Neural cell (in vitro differentiated cells): ENCODE data around the gene CD84. TPM values are rescaled to one million over a fixed set of nuclear protein-coding genes. Genes with fewer than 3 reads are reported as not detected.

Experiments used
- H2AFZ ChIP-seq: fragments of 200-600, 300-800 bp; sonication (generic), shearing (Covaris generic); 2 replicates; pipeline ENCODE4 v1.6.0; 2014; ENCODE audit warnings: low read depth, mild to moderate bottlenecking, antibody characterized with exemption, low read length, moderate library complexity
- H3F3A ChIP-seq: fragments of 200-600 bp; shearing (Covaris generic); 2 replicates; pipeline ENCODE4 v1.6.1; 2016; ENCODE audit warnings: mild to moderate bottlenecking, moderate library complexity, mixed read lengths, antibody characterized with exemption, low read length; ENCODE audit not compliant: insufficient read depth, poor library complexity, severe bottlenecking
- H3K27ac ChIP-seq: fragments of 200-600, 300-800 bp; sonication (generic), shearing (Covaris generic); 2 replicates; pipeline ENCODE4 v1.5.1; 2014; ENCODE audit warnings: mild to moderate bottlenecking, low read length, moderate library complexity
- H3K27me3 ChIP-seq: fragments of 300-800, 200-600 bp; sonication (generic), shearing (Covaris generic); 2 replicates; pipeline ENCODE4 v1.6.0; 2014; ENCODE audit warnings: mild to moderate bottlenecking, low read depth, low read length, moderate library complexity; ENCODE audit not compliant: insufficient read depth
- H3K36me3 ChIP-seq: fragments of 300-800, 200-600 bp; sonication (generic), shearing (Covaris generic); 2 replicates; pipeline ENCODE4 v1.5.1; 2014; ENCODE audit warnings: mild to moderate bottlenecking, antibody characterized with exemption, low read length, moderate library complexity; ENCODE audit not compliant: insufficient read depth
- H3K4me2 ChIP-seq: fragments of 300-800, 200-600 bp; sonication (generic), shearing (Covaris generic); 2 replicates; pipeline ENCODE4 v1.6.0; 2014; ENCODE audit warnings: mild to moderate bottlenecking, low read length
- H3K4me3 ChIP-seq: fragments of 300-800, 200-600 bp; sonication (generic), shearing (Covaris generic); 2 replicates; pipeline ENCODE4 v1.5.1; 2014; ENCODE audit warnings: mild to moderate bottlenecking, low read length, moderate library complexity
- H3K79me2 ChIP-seq: fragments of 200-600 bp; shearing (Covaris generic); replicated peaks from 2 replicates; pipeline ENCODE4 v1.6.0; 2014; ENCODE audit warnings: mild to moderate bottlenecking, low read length, moderate library complexity; ENCODE audit not compliant: insufficient read depth
- H3K9ac ChIP-seq: fragments of 300-800, 200-600 bp; sonication (generic), shearing (Covaris generic); 2 replicates; pipeline ENCODE4 v1.6.1; 2016; ENCODE audit warnings: mild to moderate bottlenecking, low read length, mixed read lengths
- H3K9me2 ChIP-seq: fragments of 200-600 bp; shearing (Covaris generic); 2 replicates; pipeline ENCODE4 v1.6.1; 2016; ENCODE audit warnings: mild to moderate bottlenecking, low read length, mixed read lengths; ENCODE audit not compliant: insufficient read depth
- H3K9me3 ChIP-seq: fragments of 200-600, 300-800 bp; sonication (generic), shearing (Covaris generic); 2 replicates; pipeline ENCODE4 v1.6.1; 2016; ENCODE audit warnings: mild to moderate bottlenecking, mixed run types, low read length, moderate library complexity, mixed read lengths
- H4K20me1 ChIP-seq: fragments of 200-600 bp; shearing (Covaris generic); 2 replicates; pipeline ENCODE4 v1.6.1; 2016; ENCODE audit warnings: mild to moderate bottlenecking, mixed run types; ENCODE audit not compliant: insufficient read depth
- EP300 ChIP-seq: fragments of 450-650 bp; conservative IDR thresholded peaks from 2 replicates; pipeline ENCODE4 v1.6.1; 2014; ENCODE audit warnings: antibody characterized with exemption, mild to moderate bottlenecking, moderate library complexity; ENCODE audit not compliant: poor library complexity, severe bottlenecking
- EZH2 ChIP-seq: fragments of 200-600, 300-800 bp; shearing (Covaris generic), sonication (generic); IDR thresholded peaks from 2 replicates; pipeline ENCODE4 v1.6.1; 2014; ENCODE audit warnings: antibody characterized with exemption, low read length, borderline replicate concordance, mild to moderate bottlenecking; ENCODE audit not compliant: insufficient read depth, poor library complexity, severe bottlenecking
- MXI1 ChIP-seq: fragments of 450-650 bp; conservative IDR thresholded peaks from 2 replicates; pipeline ENCODE4 v1.6.1; 2014; ENCODE audit warnings: antibody characterized with exemption, mild to moderate bottlenecking; ENCODE audit not compliant: poor library complexity, severe bottlenecking
- POLR2AphosphoS5 ChIP-seq: IDR thresholded peaks from 2 replicates; pipeline ENCODE4 v1.6.1; 2012
- RAD21 ChIP-seq: fragments of 450-650 bp; conservative IDR thresholded peaks from 2 replicates; pipeline ENCODE4 v1.6.1; 2014; ENCODE audit warnings: antibody characterized with exemption, mild to moderate bottlenecking, moderate library complexity
- REST ChIP-seq: IDR thresholded peaks from 2 replicates; pipeline ENCODE4 v1.6.1; 2012; ENCODE audit warnings: borderline replicate concordance
- SMC3 ChIP-seq: fragments of 450-650 bp; conservative IDR thresholded peaks from 2 replicates; pipeline ENCODE4 v1.6.1; 2014; ENCODE audit warnings: antibody characterized with exemption, mild to moderate bottlenecking, moderate library complexity; ENCODE audit not compliant: poor library complexity
- TAF1 ChIP-seq: IDR thresholded peaks from 2 replicates; pipeline ENCODE4 v1.6.1; 2012; ENCODE audit warnings: low read depth
- polyA plus RNA-seq: library from polyadenylated mRNA; depleted of rRNA; stranded (reverse); fragments of >200 nt; gene quantifications from 2 replicates; pipeline ENCODE4 v1.2.3, GENCODE V29; 2014
- TF ChIP-seq, protein P1 (sequence below): fragments of 450-650 bp; IDR thresholded peaks from 2 replicates; pipeline ENCODE4 v1.5.1; 2014; ENCODE audit warnings: antibody characterized with exemption, mild to moderate bottlenecking, moderate library complexity; ENCODE audit not compliant: poor library complexity, severe bottlenecking

Gene CD84
- polyA plus RNA-seq, 1 donor from 2014 or later, result not detected

DNA sequence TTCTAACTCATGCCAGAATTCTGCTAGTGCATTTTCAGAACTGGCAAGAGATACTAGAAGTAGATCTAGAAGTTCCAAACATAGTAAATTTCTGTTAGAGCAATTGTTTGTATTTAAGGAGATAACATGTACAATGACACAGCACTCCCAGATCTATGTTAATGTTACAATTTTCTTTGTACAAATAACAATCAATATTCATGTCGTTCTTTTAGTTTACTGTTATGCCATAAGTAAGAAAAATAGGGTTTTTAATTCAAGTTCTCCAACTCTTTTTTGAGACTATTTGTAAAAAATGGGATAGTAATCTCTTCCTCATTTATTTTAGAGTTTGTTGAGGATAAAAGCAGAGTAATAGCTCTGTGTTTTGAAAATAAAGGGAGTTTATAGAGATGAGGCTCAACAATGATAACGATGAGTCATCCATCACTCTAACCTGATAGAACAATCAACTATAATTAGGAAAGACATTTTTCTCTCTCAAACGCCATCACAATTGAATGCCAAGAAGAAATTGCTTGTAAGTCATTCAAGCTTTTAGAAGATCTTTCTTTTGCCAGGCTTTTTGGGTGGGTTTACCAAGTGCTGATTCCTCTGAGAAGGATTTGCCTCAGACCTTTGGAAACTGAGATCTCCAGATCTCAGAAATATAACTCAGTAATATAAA lies 638 bp downstream of the CD84 start:
- no peaks in the 10 kb centered on the region for H3F3A ChIP-seq
- H3K27me3 ChIP-seq, result no peaks in the 10 kb centered on the region
- H3K9me3 ChIP-seq, result no peaks in the 10 kb centered on the region
- H3K4me3 ChIP-seq, result no peak overlapping the region
- H4K20me1 ChIP-seq, result no peaks in the 10 kb centered on the region
- no peak overlapping the region for H3K4me2 ChIP-seq
- H3K79me2 ChIP-seq, result no peaks in the 10 kb centered on the region
- no peaks in the 10 kb centered on the region for H3K36me3 ChIP-seq
- H3K27ac ChIP-seq, result no peak overlapping the region
- no peak overlapping the region for H2AFZ ChIP-seq
- no peaks in the 10 kb centered on the region for H3K9me2 ChIP-seq
- no peak overlapping the region for H3K9ac ChIP-seq
- no peak for TF ChIP-seq MXI1
- no peak for TF ChIP-seq TAF1
- no peak for TF ChIP-seq RAD21
- no peak for TF ChIP-seq EZH2
- TF ChIP-seq, protein P1, sequence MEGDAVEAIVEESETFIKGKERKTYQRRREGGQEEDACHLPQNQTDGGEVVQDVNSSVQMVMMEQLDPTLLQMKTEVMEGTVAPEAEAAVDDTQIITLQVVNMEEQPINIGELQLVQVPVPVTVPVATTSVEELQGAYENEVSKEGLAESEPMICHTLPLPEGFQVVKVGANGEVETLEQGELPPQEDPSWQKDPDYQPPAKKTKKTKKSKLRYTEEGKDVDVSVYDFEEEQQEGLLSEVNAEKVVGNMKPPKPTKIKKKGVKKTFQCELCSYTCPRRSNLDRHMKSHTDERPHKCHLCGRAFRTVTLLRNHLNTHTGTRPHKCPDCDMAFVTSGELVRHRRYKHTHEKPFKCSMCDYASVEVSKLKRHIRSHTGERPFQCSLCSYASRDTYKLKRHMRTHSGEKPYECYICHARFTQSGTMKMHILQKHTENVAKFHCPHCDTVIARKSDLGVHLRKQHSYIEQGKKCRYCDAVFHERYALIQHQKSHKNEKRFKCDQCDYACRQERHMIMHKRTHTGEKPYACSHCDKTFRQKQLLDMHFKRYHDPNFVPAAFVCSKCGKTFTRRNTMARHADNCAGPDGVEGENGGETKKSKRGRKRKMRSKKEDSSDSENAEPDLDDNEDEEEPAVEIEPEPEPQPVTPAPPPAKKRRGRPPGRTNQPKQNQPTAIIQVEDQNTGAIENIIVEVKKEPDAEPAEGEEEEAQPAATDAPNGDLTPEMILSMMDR, result no peak
- no peak for TF ChIP-seq REST
- no peak for TF ChIP-seq SMC3
- no peak for TF ChIP-seq POLR2AphosphoS5
- no peak for TF ChIP-seq EP300

- TF ChIP-seq REST (no peak), EP300 (no peak), SMC3 (no peak), TAF1 (no peak), POLR2AphosphoS5 (no peak), RAD21 (no peak), EZH2 (no peak), MXI1 (no peak)
- TF ChIP-seq, protein P1, result no peak
- no peak overlapping the region for H3K4me2 ChIP-seq
These were observed 1.1 kb downstream of the CD84 start for GRCh38 chr1:160578175-160578524.

More at GRCh38 chr1:160578175-160578524, 1.1 kb downstream of the CD84 start:
- Histone ChIP-seq H2AFZ (no peak overlapping the region), H3K27ac (no peak overlapping the region), H4K20me1 (no peaks in the 10 kb centered on the region), H3K9me2 (no peaks in the 10 kb centered on the region), H3K9ac (no peak overlapping the region), H3K79me2 (no peaks in the 10 kb centered on the region), H3F3A (no peaks in the 10 kb centered on the region), H3K9me3 (no peaks in the 10 kb centered on the region), H3K36me3 (no peaks in the 10 kb centered on the region), H3K4me3 (no peak overlapping the region), H3K27me3 (no peaks in the 10 kb centered on the region)
